ENCODE data around the gene TSPAN1. TPM values are rescaled to one million over a fixed set of nuclear protein-coding genes. Genes with fewer than 3 reads are reported as not detected.

Gene TSPAN1
- total RNA-seq, 1 experiment from 2014 or later: 41.7 TPM

- no TSS peak for BruUV-seq (replicated peaks)
- Mint-ChIP-seq H3K36me3 (ENCODE audit: insufficient read depth, unreplicated experiment) (no peaks in the 10 kb centered on the region), H3K4me1 (ENCODE audit: insufficient read depth, unreplicated experiment) (peaks cover 17% of the 10 kb centered on the region), H3K27me3 (ENCODE audit: insufficient read depth, unreplicated experiment) (no peaks in the 10 kb centered on the region), H3K4me3 (ENCODE audit: unreplicated experiment) (no peak overlapping the region), H3K9me3 (ENCODE audit: unreplicated experiment) (no peaks in the 10 kb centered on the region), H3K27ac (ENCODE audit: low read depth, unreplicated experiment) (no peak overlapping the region)
- intact Hi-C loops (cut with micrococcal nuclease): loop anchor here (10.0 kb wide), 1 partner anchor 285 kb away; no protein-coding TSS in a partner anchor
- ChIA-PET POLR2A (interaction anchor here (0.7 kb wide), 1 partner anchor 19 kb away, joined by 4 read pairs; no protein-coding TSS in a partner anchor), CTCF (interaction anchor here (0.6 to 1.4 kb wide), 5 partner anchors 9 to 134 kb away, joined by 3 to 5 read pairs (median 4); no protein-coding TSS in a partner anchor)
- no peak for DNase-seq (ENCODE audit: unreplicated experiment)
- no peak for TF ChIP-seq CTCF (IDR thresholded peaks at IDR 0.05; ENCODE audit: unreplicated experiment)
Observed at GRCh38 chr1:46169811-46170454, 5.0 kb upstream of the TSPAN1 start.

- Mint-ChIP-seq H3K9me3 (ENCODE audit: unreplicated experiment) (no peaks in the 10 kb centered on the region), H3K27me3 (ENCODE audit: insufficient read depth, unreplicated experiment) (no peaks in the 10 kb centered on the region), H3K4me3 (ENCODE audit: unreplicated experiment) (no peak overlapping the region), H3K27ac (ENCODE audit: low read depth, unreplicated experiment) (no peak overlapping the region), H3K4me1 (ENCODE audit: insufficient read depth, unreplicated experiment) (peaks cover 17% of the 10 kb centered on the region), H3K36me3 (ENCODE audit: insufficient read depth, unreplicated experiment) (no peaks in the 10 kb centered on the region)
- POLR2A ChIA-PET: interaction anchor here (1.3 kb wide), 1 partner anchor 28 kb away, joined by 5 read pairs; no protein-coding TSS in a partner anchor
- DNase-seq (ENCODE audit: unreplicated experiment): peak; percentile 81
- TF ChIP-seq CTCF (IDR thresholded peaks at IDR 0.05; ENCODE audit: unreplicated experiment): no peak
- CTCF ChIA-PET: interaction anchor here (0.8 to 1.7 kb wide), 6 partner anchors 8 to 135 kb away, joined by 3 to 5 read pairs (median 4); no protein-coding TSS in a partner anchor
- intact Hi-C loops (cut with micrococcal nuclease): loop anchor here (10.0 kb wide), 1 partner anchor 287 kb away; no protein-coding TSS in a partner anchor
- BruUV-seq (replicated peaks): no TSS peak
Observed at GRCh38 chr1:46171351-46171750, 3.5 kb upstream of the TSPAN1 start.

GRCh38 chr1:46171871-46172270, 3.0 kb upstream of the TSPAN1 start:
- DNase-seq (ENCODE audit: unreplicated experiment): peak; percentile 16
- ChIA-PET CTCF (interaction anchor here (0.6 to 1.9 kb wide), 7 partner anchors 37 to 135 kb away, joined by 3 to 7 read pairs (median 4); no protein-coding TSS in a partner anchor), POLR2A (interaction anchor here (0.8 to 1.3 kb wide), 3 partner anchors 16 to 40 kb away, joined by 3 to 5 read pairs (median 3); no protein-coding TSS in a partner anchor)
- Mint-ChIP-seq H3K9me3 (ENCODE audit: unreplicated experiment) (no peaks in the 10 kb centered on the region), H3K27ac (ENCODE audit: low read depth, unreplicated experiment) (peak overlapping the region; percentile 64), H3K36me3 (ENCODE audit: insufficient read depth, unreplicated experiment) (no peaks in the 10 kb centered on the region), H3K27me3 (ENCODE audit: insufficient read depth, unreplicated experiment) (no peaks in the 10 kb centered on the region), H3K4me3 (ENCODE audit: unreplicated experiment) (no peak overlapping the region), H3K4me1 (ENCODE audit: insufficient read depth, unreplicated experiment) (peaks cover 17% of the 10 kb centered on the region)
- intact Hi-C loops (cut with micrococcal nuclease): loop anchor here (10.0 kb wide), 1 partner anchor 287 kb away; no protein-coding TSS in a partner anchor
- TF ChIP-seq CTCF (IDR thresholded peaks at IDR 0.05; ENCODE audit: unreplicated experiment): no peak
- BruUV-seq (replicated peaks): no TSS peak

- intact Hi-C loops (cut with micrococcal nuclease): loop anchor here (10.0 kb wide), 1 partner anchor 288 kb away; no protein-coding TSS in a partner anchor
- ChIA-PET CTCF (interaction anchor here (0.6 to 1.9 kb wide), 6 partner anchors 38 to 136 kb away, joined by 3 to 7 read pairs (median 4); no protein-coding TSS in a partner anchor), POLR2A (interaction anchor here (0.8 to 3.8 kb wide), 4 partner anchors 17 to 41 kb away, joined by 3 to 49 read pairs (median 4); no protein-coding TSS in a partner anchor)
- no peaks in the 10 kb centered on the region for H3K27me3 Mint-ChIP-seq (ENCODE audit: insufficient read depth, unreplicated experiment)
- H3K27ac Mint-ChIP-seq (ENCODE audit: low read depth, unreplicated experiment): peak overlapping the region; percentile 64
- H3K9me3 Mint-ChIP-seq (ENCODE audit: unreplicated experiment): no peaks in the 10 kb centered on the region
- no TSS peak for BruUV-seq (replicated peaks)
- DNase-seq (ENCODE audit: unreplicated experiment): no peak
- H3K36me3 Mint-ChIP-seq (ENCODE audit: insufficient read depth, unreplicated experiment): no peaks in the 10 kb centered on the region
- peaks cover 17% of the 10 kb centered on the region for H3K4me1 Mint-ChIP-seq (ENCODE audit: insufficient read depth, unreplicated experiment)
- TF ChIP-seq CTCF (IDR thresholded peaks at IDR 0.05; ENCODE audit: unreplicated experiment): no peak
- H3K4me3 Mint-ChIP-seq (ENCODE audit: unreplicated experiment): no peak overlapping the region
Observed at GRCh38 chr1:46172321-46172720, 2.6 kb upstream of the TSPAN1 start.
